ENCODE data around the gene SMIM27. TPM values are rescaled to one million over a fixed set of nuclear protein-coding genes. Genes with fewer than 3 reads are reported as not detected.
A peak's percentile ranks its signal among the peaks of the same experiment; 100 is the strongest.
"Not testable (repeated sequence)": the region's sequence is repeated elsewhere in the genome, so short reads cannot be mapped to it uniquely, and the experiment has no call there.

Gene SMIM27
- total and polyA plus RNA-seq, 7 donors: 4.5 to 21.6 (median 11.7) TPM

DNA sequence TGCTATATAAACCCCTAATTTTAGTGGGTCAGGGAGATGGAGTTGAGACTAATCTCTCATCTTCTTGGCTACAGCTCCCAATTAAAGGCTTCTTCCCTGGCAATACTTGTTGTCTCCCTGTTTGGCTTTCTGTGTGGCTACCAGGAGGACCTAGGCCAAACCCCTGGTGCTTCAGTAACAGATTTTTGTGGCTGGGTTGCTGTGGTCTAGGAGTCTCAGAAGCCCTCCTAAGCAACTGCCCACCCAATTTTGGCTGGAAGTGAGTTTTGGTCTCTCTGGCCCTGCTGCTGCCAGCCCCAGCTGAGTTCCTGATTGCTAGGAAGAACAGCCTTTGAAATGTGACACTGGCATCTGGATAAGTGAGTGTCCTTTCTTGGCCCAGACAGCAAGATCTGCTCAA, 35.9 kb upstream of the SMIM27 start:
- TF ChIP-seq, protein P1, sequence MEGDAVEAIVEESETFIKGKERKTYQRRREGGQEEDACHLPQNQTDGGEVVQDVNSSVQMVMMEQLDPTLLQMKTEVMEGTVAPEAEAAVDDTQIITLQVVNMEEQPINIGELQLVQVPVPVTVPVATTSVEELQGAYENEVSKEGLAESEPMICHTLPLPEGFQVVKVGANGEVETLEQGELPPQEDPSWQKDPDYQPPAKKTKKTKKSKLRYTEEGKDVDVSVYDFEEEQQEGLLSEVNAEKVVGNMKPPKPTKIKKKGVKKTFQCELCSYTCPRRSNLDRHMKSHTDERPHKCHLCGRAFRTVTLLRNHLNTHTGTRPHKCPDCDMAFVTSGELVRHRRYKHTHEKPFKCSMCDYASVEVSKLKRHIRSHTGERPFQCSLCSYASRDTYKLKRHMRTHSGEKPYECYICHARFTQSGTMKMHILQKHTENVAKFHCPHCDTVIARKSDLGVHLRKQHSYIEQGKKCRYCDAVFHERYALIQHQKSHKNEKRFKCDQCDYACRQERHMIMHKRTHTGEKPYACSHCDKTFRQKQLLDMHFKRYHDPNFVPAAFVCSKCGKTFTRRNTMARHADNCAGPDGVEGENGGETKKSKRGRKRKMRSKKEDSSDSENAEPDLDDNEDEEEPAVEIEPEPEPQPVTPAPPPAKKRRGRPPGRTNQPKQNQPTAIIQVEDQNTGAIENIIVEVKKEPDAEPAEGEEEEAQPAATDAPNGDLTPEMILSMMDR (IDR thresholded peaks at IDR 0.05): no peak
- H3K27me3 ChIP-seq (ENCODE audit: insufficient read depth in 3 of 3, low read length in 2 of 3): no peaks in the 10 kb centered on the region
- no peaks in the 10 kb centered on the region for H3K36me3 ChIP-seq (ENCODE audit: insufficient read depth in 1 of 2, low read depth in 1 of 2)
- intact Hi-C loops (cut with DNase I): no loop called here
- no peak overlapping the region for H3K4me3 ChIP-seq
- H3K27ac ChIP-seq: no peak overlapping the region
- H3K9me3 ChIP-seq: no peaks in the 10 kb centered on the region
- ATAC-seq: no peak
- peaks cover 3% of the 10 kb centered on the region for H3K4me1 ChIP-seq
- no peak for DNase-seq

DNA sequence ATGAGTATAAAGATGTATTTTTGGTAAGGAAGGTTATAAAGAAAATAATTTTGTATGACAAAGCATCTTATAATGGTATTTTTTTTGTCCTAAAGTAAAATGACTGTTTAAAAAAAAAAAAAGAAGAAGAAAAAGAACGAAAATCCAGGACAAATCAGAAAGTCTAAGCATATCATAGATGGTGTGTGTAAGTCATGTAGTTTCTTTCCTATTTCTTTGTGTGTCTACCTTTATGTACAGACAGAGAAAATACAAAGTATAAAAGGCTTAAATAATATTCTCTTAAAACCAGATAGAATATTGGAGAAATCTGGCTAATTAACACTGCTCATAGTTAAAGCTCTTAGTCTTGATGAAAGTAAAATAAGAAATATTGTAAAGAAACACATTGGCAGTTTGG, 33.9 kb upstream of the SMIM27 start:
- whole genome bisulfite sequencing, 3 donors: 91 to 94% (median 92%) methylated on average over 1 of the region's 1 CpG
- ATAC-seq (no peak), DNase-seq (no peak)
- no peaks in the 10 kb centered on the region for H3K27me3 ChIP-seq (ENCODE audit: insufficient read depth in 3 of 3, low read length in 2 of 3)
- TF ChIP-seq, protein P1 (IDR thresholded peaks at IDR 0.05): no peak
- no peaks in the 10 kb centered on the region for H3K9me3 ChIP-seq
- H3K4me3 ChIP-seq: no peak overlapping the region
- no peak overlapping the region for H3K27ac ChIP-seq
- no peaks in the 10 kb centered on the region for H3K36me3 ChIP-seq (ENCODE audit: insufficient read depth in 1 of 2, low read depth in 1 of 2)
- H3K4me1 ChIP-seq: peaks cover 3% of the 10 kb centered on the region
- intact Hi-C loops (cut with DNase I): no loop called here

DNA sequence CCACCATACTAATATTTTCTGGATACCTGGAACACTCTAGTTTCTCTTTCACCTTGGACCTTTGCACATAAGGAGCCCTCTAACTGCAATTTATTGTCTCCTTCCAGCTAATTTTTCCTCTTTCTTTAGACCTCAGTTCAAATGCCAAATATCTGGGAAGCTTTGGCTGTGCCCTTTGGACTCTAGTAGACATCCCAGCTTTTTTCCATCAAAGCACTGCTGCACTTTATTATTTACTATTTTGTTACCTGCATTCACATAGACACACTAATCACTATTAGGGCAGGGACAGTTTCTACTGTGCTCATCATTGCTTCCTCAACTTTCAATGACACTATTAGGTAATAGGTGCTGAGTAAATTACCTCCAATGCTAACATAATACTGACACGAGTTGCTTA, 28.2 kb upstream of the SMIM27 start:
- Histone ChIP-seq H3K27ac (no peak overlapping the region), H3K27me3 (ENCODE audit: insufficient read depth in 3 of 3, low read length in 2 of 3) (no peaks in the 10 kb centered on the region), H3K36me3 (ENCODE audit: insufficient read depth in 1 of 2, low read depth in 1 of 2) (no peaks in the 10 kb centered on the region), H3K9me3 (no peaks in the 10 kb centered on the region), H3K4me3 (peak overlapping the region; percentile 8), H3K4me1 (peaks cover 21% of the 10 kb centered on the region)
- no peak for ATAC-seq
- TF ChIP-seq, protein P1 (IDR thresholded peaks at IDR 0.05): no peak
- intact Hi-C loops (cut with DNase I): no loop called here
- DNase-seq: no peak
- WGBS, 3 donors: 24 to 58% (median 28%) methylated on average over 1 of the region's 1 CpG

DNA sequence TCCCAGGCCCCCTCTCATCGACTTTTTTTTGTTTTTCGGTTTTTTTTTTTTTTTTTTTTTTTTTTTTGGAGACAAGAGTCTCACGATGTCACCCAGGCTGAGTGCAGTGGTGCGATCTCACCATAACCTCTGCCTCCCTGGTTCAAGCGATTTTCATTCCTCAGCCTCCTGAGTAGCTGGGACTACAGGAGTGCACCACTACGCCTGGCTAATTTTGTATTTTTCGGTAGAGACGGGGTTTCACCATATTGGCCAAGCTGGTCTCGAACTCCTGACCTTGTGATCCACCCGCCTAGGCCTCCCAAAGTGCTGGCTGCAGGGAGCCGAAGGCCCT, 27.6 kb upstream of the SMIM27 start:
- H3K9me3 ChIP-seq; H3K27me3 ChIP-seq (ENCODE audit: insufficient read depth in 3 of 3, low read length in 2 of 3); DNase-seq; H3K36me3 ChIP-seq (ENCODE audit: insufficient read depth in 1 of 2, low read depth in 1 of 2); intact Hi-C loops (cut with DNase I); ATAC-seq; H3K27ac ChIP-seq: not testable (repeated sequence)
- H3K4me1 ChIP-seq: peaks cover 21% of the 10 kb centered on the region
- H3K4me3 ChIP-seq: peak overlapping the region; percentile 72
- 78 to 82% (median 78%) methylated on average over 11 of the region's 11 CpGs for WGBS, 3 donors

DNA sequence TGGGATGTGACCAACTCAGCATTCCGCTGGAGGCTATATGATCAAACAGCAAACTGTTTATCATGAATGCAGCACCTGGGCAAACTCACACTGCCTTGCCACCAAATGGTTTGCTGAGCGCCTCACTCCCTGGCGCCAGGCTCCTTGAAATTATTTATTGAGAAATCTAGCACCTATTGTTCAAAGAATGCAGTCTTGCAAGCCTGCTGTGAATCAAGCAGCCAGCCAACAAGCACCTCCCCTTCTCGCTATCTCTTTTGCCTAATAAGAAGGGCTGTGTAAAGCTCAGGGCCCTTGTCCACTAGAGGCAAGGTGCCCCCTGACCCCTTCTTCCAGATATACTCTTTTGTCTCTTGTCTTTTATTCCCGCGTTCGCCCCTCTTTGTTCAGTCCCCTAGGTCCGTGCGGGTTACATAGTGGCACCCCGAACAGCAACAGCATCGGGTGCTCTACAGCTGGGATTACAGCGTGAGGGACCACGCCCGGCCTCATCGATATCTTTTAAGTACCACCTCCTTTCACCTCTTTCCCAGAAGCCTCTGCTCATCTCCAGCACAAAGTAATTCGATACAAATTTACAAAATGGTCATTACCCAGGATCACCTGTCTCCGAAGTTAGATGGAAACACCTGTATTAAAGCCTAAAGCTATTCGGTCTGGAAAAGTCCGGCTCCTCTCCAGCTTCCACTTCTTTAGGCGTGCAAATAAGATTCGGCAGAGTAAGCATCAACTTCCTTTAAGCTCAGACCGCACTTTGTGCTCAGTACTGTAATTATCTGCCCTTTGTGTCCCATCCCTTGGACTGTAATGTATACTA, 27.0 kb upstream of the SMIM27 start:
- Histone ChIP-seq H3K9me3 (no peaks in the 10 kb centered on the region), H3K36me3 (ENCODE audit: insufficient read depth in 1 of 2, low read depth in 1 of 2) (no peaks in the 10 kb centered on the region), H3K27me3 (ENCODE audit: insufficient read depth in 3 of 3, low read length in 2 of 3) (no peaks in the 10 kb centered on the region), H3K4me3 (peak overlapping the region; percentile 72), H3K4me1 (peaks cover 21% of the 10 kb centered on the region), H3K27ac (peak overlapping the region; percentile 64)
- DNase-seq: no peak
- peak in 3 of 4 donors; percentile 16 to 39 (median 37) for ATAC-seq
- TF ChIP-seq, protein P1 (IDR thresholded peaks at IDR 0.05): no peak
- intact Hi-C loops (cut with DNase I): loop anchor here in 1 of 2 donors (5.0 kb wide), 1 partner anchor 143 kb away; the partner anchor contains the start of gene ACO1
- WGBS, 3 donors: 34 to 44% (median 36%) methylated on average over 22 of the region's 22 CpGs
